Placental epithelial cell (primary cell): ENCODE results near the gene C16orf46. TPM values are rescaled to one million over a fixed set of nuclear protein-coding genes. Genes with fewer than 3 reads are reported as not detected.

Experiments
- small RNA-seq: library from RNA; depleted of rRNA; stranded (forward); fragments of <200 nt; gene quantifications from one replicate; pipeline ENCODE3, GENCODE V24; 2012
- total RNA-seq: library from RNA; depleted of rRNA; stranded (reverse); fragments of >200 nt; gene quantifications from 2 replicates; pipeline ENCODE4 v1.2.3, GENCODE V29; 2012

C16orf46 gene, protein sequence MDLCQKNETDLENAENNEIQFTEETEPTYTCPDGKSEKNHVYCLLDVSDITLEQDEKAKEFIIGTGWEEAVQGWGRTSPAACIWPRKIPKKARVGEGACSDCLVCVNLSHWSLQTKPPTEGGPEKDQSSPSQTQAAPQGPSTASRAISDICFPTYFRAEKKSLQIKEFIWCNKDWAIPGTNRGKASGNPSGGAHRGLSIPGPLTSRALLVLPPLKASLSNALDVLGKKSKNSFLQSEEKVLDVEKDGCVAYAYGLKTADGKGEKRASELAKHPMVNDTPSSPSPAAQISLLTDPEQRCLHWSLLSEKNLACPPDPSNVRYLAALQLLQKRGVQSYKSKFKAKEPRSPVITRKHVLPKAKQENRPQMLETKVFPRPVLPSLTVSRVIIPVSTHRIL
- 2.4 and 3.1 TPM in 2 replicates for total RNA-seq

DNA sequence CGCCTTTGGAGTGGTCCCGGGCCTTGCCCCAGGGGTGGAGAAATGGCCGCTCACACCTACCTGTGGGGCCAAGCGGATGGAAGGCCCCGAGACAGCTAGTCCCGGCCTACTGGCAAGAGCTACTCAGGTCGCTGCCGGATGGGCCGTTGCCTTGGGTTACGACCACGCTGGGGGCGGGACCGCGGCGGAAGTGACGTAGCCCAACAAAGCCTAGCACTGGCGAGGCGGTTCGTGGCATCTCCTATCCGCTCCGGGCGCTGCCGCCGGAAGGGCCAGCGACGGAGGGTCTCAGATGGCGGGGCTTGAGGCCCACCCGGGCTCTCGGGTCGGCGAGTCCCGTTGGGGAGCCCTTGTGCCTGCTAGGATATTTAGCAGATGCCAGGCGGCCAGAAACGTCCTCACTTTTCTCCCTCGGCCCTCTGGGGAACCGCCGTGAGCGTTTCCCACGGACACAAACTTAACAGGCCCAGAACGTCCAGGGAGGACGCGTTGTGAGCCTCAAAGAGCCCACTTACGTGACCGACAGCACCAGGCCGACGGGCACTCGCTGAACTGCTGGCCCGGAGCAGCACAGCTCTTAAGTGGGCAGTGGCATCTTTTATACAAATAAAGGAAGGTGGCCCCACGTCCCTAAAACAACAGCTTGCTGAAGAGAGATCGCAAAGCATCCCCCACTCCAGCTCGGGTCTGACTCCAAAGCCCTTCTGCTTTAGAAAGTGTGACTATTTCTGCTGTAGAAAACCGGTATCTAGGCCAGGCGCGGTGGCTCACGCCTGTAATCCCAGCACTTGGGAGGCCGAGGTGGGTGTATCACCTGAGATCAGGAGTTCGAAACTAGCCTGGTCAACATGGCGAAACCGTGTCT lies at the start of gene C16orf46:
TSS of gene C16orf46 (minus strand) at position 163 of the 865 bp plus-strand sequence. CDS start 13,283 bp downstream, outside the sequence.

DNA sequence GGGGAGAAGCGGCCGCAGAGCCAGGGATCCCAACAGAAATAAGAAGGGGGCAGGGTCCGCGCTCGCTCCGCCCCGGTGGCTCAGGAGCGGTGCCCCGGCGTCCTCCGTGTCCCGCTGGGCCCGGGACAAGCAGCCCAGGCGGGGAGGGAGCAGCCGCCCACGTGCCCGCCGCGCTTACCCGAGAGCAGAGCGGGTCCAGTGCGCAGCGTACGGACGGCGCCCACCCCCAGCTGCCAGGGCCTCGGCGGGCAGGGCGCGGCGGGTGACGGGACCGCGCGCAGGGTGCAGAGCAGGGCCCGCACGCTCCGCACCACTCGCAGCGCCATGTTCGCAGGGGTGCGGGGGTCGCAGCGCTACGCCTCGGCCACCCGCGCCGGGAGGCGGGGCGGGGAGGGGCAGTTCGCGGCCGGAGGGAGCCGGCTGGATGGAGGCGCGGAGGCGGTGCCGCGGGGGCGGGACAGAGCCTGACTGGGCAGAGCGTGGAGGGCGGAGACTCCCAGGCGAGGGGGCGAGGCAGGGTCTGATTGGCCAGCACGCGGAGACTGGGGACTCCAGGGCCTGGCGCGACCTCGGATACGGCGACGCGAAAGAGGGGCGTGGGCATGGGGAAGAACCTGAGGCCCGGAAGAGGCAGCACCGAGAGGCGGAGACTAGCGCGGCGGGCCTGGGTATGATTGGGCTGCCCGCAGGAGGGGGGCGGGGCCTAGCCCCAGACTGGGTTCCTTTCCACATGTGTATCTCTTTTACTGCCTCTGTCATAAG lies 19.1 kb upstream of the C16orf46 start, which contains the start of gene GCSH:
TSS of gene GCSH (minus strand) at position 443 of the 762 bp plus-strand sequence. CDS start at position 326, 117 bp downstream.

DNA sequence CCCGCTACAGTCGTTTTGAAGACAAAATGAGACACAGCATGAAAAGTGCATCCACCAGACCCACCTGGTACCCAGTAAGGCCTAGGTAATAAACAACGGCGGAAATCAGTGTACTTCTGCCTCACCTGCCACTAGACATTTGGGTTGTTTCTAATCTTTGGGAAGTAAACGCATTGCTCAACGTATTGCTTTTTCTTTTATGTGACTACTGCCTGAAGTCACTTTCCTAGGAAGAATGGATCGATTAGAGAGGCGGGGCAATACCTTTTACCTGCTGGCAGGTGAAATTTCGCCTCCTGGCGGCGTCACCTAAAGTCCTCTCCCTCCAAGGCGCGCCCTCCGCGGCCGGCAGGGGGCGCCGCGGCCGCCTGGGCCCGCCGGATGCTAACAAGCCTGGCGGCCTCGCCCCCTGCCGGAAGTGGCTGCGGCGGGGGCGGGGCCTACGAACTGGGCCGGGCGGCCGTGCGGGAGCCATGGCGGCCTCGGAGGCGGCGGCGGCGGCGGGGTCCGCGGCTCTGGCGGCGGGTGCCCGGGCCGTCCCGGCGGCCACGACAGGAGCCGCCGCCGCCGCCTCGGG lies 41.6 kb downstream of the C16orf46 start, which contains the start of gene ATMIN:
TSS of gene ATMIN (plus strand) at position 445 of the 577 bp plus-strand sequence. CDS start at position 474, 29 bp downstream.

Small RNAs within 50 kb of the gene (small RNA-seq; reads per million reads assigned to genes)
- not detected for gene AC092718.3
- gene RNU6-1191P = not detected

Other genes starting within 250 kb of the C16orf46 start
- 12.2 and 24.5 TPM in 2 replicates for gene CMC2, start 70.4 kb downstream of the C16orf46 start, total RNA-seq
- gene CENPN, start 70.0 kb downstream of the C16orf46 start, total RNA-seq = 15.3 and 26.0 TPM in 2 replicates
- 37.7 and 49.7 TPM in 2 replicates for gene ATMIN, start 41.4 kb downstream of the C16orf46 start, total RNA-seq
- gene GCSH, start 19.2 kb upstream of the C16orf46 start, total RNA-seq = 8.2 and 18.5 TPM in 2 replicates
- gene BCO1, start 161.5 kb upstream of the C16orf46 start, total RNA-seq = not detected in 2 replicates
- gene GAN, start 237.7 kb upstream of the C16orf46 start, total RNA-seq = 13.0 and 20.3 TPM in 2 replicates